Neural progenitor cell (in vitro differentiated cells): ENCODE data around the gene CTIF. TPM values are rescaled to one million over a fixed set of nuclear protein-coding genes. Genes with fewer than 3 reads are reported as not detected.

Experiments
- DNase-seq: peaks from one replicate; pipeline ENCODE4 v3.0.0-alpha.2; 2016; ENCODE audit warnings: low spot score
- H2AFZ ChIP-seq: fragments of 200-600 bp; sonication (generic); replicated peaks from 2 replicates; pipeline ENCODE4 v1.6.1; 2016; ENCODE audit warnings: antibody characterized with exemption
- H3F3A ChIP-seq: fragments of 200-600 bp; sonication (generic); 2 replicates; pipeline ENCODE4 v1.6.1; 2016; ENCODE audit warnings: antibody characterized with exemption, low read depth
- H3K27ac ChIP-seq: fragments of 200-600 bp; sonication (generic); 2 replicates; pipeline ENCODE4 v1.5.1; 2016; ENCODE audit warnings: mild to moderate bottlenecking
- H3K27me3 ChIP-seq: fragments of 200-600 bp; sonication (generic); 2 replicates; pipeline ENCODE4 v1.6.1; 2016; ENCODE audit warnings: mild to moderate bottlenecking, moderate library complexity
- H3K36me3 ChIP-seq: fragments of 200-600 bp; sonication (generic); 2 replicates; pipeline ENCODE4 v1.5.1; 2016
- H3K4me1 ChIP-seq: fragments of 200-600 bp; sonication (generic); 2 replicates; pipeline ENCODE4 v1.6.1; 2016; ENCODE audit warnings: mixed run types
- H3K4me2 ChIP-seq: fragments of 200-600 bp; sonication (generic); 2 replicates; pipeline ENCODE4 v1.6.1; 2016
- H3K4me3 ChIP-seq: fragments of 200-600 bp; sonication (generic); 2 replicates; pipeline ENCODE4 v1.5.1; 2016
- H3K79me2 ChIP-seq: fragments of 200-600 bp; sonication (generic); 2 replicates; pipeline ENCODE4 v1.6.1; 2016; ENCODE audit warnings: low read depth
- H3K9ac ChIP-seq: fragments of 200-600 bp; sonication (generic); 2 replicates; pipeline ENCODE4 v1.6.1; 2016
- H3K9me3 ChIP-seq: fragments of 200-600 bp; sonication (generic); 2 replicates; pipeline ENCODE4 v1.5.1; 2016; ENCODE audit warnings: low read depth
- H4K20me1 ChIP-seq: fragments of 200-600 bp; sonication (generic); 2 replicates; pipeline ENCODE4 v1.6.1; 2016; ENCODE audit warnings: low read depth
- H3K27ac Mint-ChIP-seq: 3 replicates; pipeline ENCODE4 v1.8.0; 2021; ENCODE audit warnings: mixed read lengths
- H3K27me3 Mint-ChIP-seq: 2 replicates; pipeline ENCODE4 v1.8.0; 2022; ENCODE audit warnings: low read depth, mild to moderate bottlenecking, inconsistent platforms, moderate library complexity, mixed read lengths; ENCODE audit not compliant: insufficient read depth
- H3K36me3 Mint-ChIP-seq: 3 replicates; pipeline ENCODE4 v1.8.0; 2021; ENCODE audit warnings: mixed read lengths
- H3K4me1 Mint-ChIP-seq: 3 replicates; pipeline ENCODE4 v1.8.0; 2021; ENCODE audit warnings: mixed read lengths
- H3K4me3 Mint-ChIP-seq: 3 replicates; pipeline ENCODE4 v1.8.0; 2021; ENCODE audit warnings: mild to moderate bottlenecking, moderate library complexity, mixed read lengths
- H3K9me3 Mint-ChIP-seq: 3 replicates; pipeline ENCODE4 v1.8.0; 2020; ENCODE audit warnings: mixed read lengths
- CTCF ChIP-seq: fragments of 200-600 bp; sonication (generic); IDR thresholded peaks from 2 replicates; pipeline ENCODE4 v1.5.1; 2017; ENCODE audit warnings: antibody characterized with exemption, mild to moderate bottlenecking
- EZH2 ChIP-seq: fragments of 200-600 bp; sonication (generic); IDR thresholded peaks from 2 replicates; pipeline ENCODE4 v1.6.1; 2017; ENCODE audit warnings: antibody characterized with exemption, mild to moderate bottlenecking, moderate library complexity
- EZH2phosphoT487 ChIP-seq: fragments of 200-600 bp; sonication (generic); IDR thresholded peaks from 2 replicates; pipeline ENCODE4 v1.6.1; 2017; ENCODE audit warnings: antibody characterized with exemption
- total RNA-seq: library from RNA; depleted of rRNA; stranded (reverse); fragments of >200 nt; gene quantifications from 2 replicates; pipeline ENCODE4 v1.2.3, GENCODE V29; 2015; ENCODE audit warnings: low replicate concordance

Gene CTIF
- total RNA-seq, 1 donor from 2014 or later, result 17.6 TPM

GRCh38 chr18:48576457-48576771, 37.6 kb downstream of the CTIF start:
- no peak overlapping the region for H3K9ac ChIP-seq

GRCh38 chr18:48577478-48578190, 38.8 kb downstream of the CTIF start:
- DNase-seq, result no peak
- Histone ChIP-seq H3K9ac (no peak overlapping the region), H4K20me1 (peaks cover 8% of the 10 kb centered on the region), H3K79me2 (peaks cover 5% of the 10 kb centered on the region), H3K36me3 (no peaks in the 10 kb centered on the region), H3K4me1 (peaks cover 37% of the 10 kb centered on the region), H3K27ac (no peak overlapping the region), H2AFZ (no peak overlapping the region), H3K27me3 (no peaks in the 10 kb centered on the region), H3K4me3 (no peak overlapping the region), H3F3A (no peaks in the 10 kb centered on the region), H3K9me3 (no peaks in the 10 kb centered on the region), H3K4me2 (no peak overlapping the region)
- Mint-ChIP-seq H3K27me3 (peaks cover 5% of the 10 kb centered on the region), H3K4me3 (no peak overlapping the region), H3K4me1 (peaks cover 46% of the 10 kb centered on the region), H3K27ac (no peak overlapping the region), H3K36me3 (peaks cover 8% of the 10 kb centered on the region), H3K9me3 (peaks cover 14% of the 10 kb centered on the region)
- no peak for TF ChIP-seq EZH2phosphoT487
- no peak for TF ChIP-seq EZH2
- TF ChIP-seq CTCF, result no peak

More at GRCh38 chr18:48576457-48576771, 37.6 kb downstream of the CTIF start:
- H3K27ac ChIP-seq, result no peak overlapping the region
- H3K36me3 ChIP-seq, result no peaks in the 10 kb centered on the region
- no peaks in the 10 kb centered on the region for H3K9me3 ChIP-seq
- Mint-ChIP-seq H3K4me3 (no peak overlapping the region), H3K4me1 (peaks cover 39% of the 10 kb centered on the region), H3K27me3 (peaks cover 2% of the 10 kb centered on the region), H3K36me3 (peaks cover 8% of the 10 kb centered on the region), H3K9me3 (peaks cover 14% of the 10 kb centered on the region), H3K27ac (no peak overlapping the region)
- no peak for TF ChIP-seq EZH2
- no peak for TF ChIP-seq CTCF
- no peak for TF ChIP-seq EZH2phosphoT487
- H3K4me2 ChIP-seq, result no peak overlapping the region
- H3F3A ChIP-seq, result no peaks in the 10 kb centered on the region
- H2AFZ ChIP-seq, result no peak overlapping the region
- peaks cover 8% of the 10 kb centered on the region for H4K20me1 ChIP-seq
- H3K4me3 ChIP-seq, result no peak overlapping the region
- peaks cover 5% of the 10 kb centered on the region for H3K79me2 ChIP-seq
- DNase-seq, result no peak
- H3K4me1 ChIP-seq, result peaks cover 37% of the 10 kb centered on the region
- no peaks in the 10 kb centered on the region for H3K27me3 ChIP-seq

- Histone ChIP-seq H3K27ac (no peak overlapping the region), H3K4me3 (no peak overlapping the region), H3F3A (no peaks in the 10 kb centered on the region), H3K79me2 (peaks cover 5% of the 10 kb centered on the region), H3K4me1 (peaks cover 35% of the 10 kb centered on the region), H3K4me2 (no peak overlapping the region), H2AFZ (no peak overlapping the region), H3K36me3 (no peaks in the 10 kb centered on the region), H3K27me3 (no peaks in the 10 kb centered on the region), H4K20me1 (peaks cover 6% of the 10 kb centered on the region), H3K9ac (no peak overlapping the region), H3K9me3 (no peaks in the 10 kb centered on the region)
- Mint-ChIP-seq H3K9me3 (peaks cover 14% of the 10 kb centered on the region), H3K4me1 (peaks cover 46% of the 10 kb centered on the region), H3K4me3 (no peak overlapping the region), H3K27me3 (peaks cover 5% of the 10 kb centered on the region), H3K36me3 (peaks cover 8% of the 10 kb centered on the region), H3K27ac (no peak overlapping the region)
- no peak for DNase-seq
- TF ChIP-seq EZH2phosphoT487 (no peak), CTCF (no peak), EZH2 (no peak)
Observed at GRCh38 chr18:48578289-48578688, 39.5 kb downstream of the CTIF start.
